Sigmoid colon (tissue), 4 donors: ENCODE results near the gene PREP.

Experiments
- EP300 ChIP-seq, 4 donors: sonication (generic); formaldehyde crosslinking; IDR thresholded peaks; one replicate each; pipeline ENCODE4 v1.6.1; 2017; ENCODE audit warnings: antibody characterized with exemption in 4 of 4
- POLR2A ChIP-seq, 2 donors: fragments of 450-650 bp; IDR thresholded peaks; one replicate each; pipeline ENCODE4 v1.6.1; 2016; ENCODE audit warnings: antibody characterized with exemption in 2 of 2, mild to moderate bottlenecking in 2 of 2, moderate library complexity in 2 of 2
- POLR2AphosphoS5 ChIP-seq, 4 donors: sonication (generic); formaldehyde crosslinking; IDR thresholded peaks; one replicate each; pipeline ENCODE4 v1.6.1; 2017; ENCODE audit warnings: antibody characterized with exemption in 4 of 4
- TF ChIP-seq, protein P1 (sequence below), 4 experiments: fragments of 450-650 bp in 3 of 4; fragments of 200-600 bp in 1 of 4; IDR thresholded peaks; one replicate each; pipeline ENCODE4 v1.5.1; 2016 to 2019; ENCODE audit warnings: antibody characterized with exemption in 4 of 4, mild to moderate bottlenecking in 3 of 4, moderate library complexity in 2 of 4

DNA sequence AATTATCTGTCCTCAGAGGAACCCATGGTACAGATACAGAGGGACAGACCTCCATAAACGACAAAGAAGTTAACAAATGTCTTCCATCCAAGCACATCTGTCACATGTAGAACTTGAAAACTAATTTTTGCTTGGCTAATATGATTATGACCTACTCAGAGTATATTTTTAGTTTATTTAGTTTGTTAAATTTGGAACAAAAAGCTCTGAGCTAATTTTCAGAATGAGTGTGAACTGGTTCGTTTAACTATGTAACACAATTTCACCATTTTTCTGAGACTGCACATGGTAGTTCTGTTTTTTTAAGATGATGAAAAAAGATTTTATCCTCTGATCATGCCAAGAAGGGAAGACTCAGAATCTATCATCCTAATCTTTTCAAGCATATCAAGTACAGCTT lies 34.4 kb upstream of the PREP start:
- TF ChIP-seq POLR2AphosphoS5 (IDR thresholded peaks at IDR 0.05) (no peak), POLR2A (IDR thresholded peaks at IDR 0.05) (no peak), EP300 (IDR thresholded peaks at IDR 0.05) (no peak)
- TF ChIP-seq, protein P1, sequence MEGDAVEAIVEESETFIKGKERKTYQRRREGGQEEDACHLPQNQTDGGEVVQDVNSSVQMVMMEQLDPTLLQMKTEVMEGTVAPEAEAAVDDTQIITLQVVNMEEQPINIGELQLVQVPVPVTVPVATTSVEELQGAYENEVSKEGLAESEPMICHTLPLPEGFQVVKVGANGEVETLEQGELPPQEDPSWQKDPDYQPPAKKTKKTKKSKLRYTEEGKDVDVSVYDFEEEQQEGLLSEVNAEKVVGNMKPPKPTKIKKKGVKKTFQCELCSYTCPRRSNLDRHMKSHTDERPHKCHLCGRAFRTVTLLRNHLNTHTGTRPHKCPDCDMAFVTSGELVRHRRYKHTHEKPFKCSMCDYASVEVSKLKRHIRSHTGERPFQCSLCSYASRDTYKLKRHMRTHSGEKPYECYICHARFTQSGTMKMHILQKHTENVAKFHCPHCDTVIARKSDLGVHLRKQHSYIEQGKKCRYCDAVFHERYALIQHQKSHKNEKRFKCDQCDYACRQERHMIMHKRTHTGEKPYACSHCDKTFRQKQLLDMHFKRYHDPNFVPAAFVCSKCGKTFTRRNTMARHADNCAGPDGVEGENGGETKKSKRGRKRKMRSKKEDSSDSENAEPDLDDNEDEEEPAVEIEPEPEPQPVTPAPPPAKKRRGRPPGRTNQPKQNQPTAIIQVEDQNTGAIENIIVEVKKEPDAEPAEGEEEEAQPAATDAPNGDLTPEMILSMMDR (IDR thresholded peaks at IDR 0.05), result no peak
